OCI-LY3 (cell line): ENCODE data around the gene ATP2A3.

Experiments
- EZH2phosphoT487 ChIP-seq: fragments of 200-600 bp; shearing (Covaris generic); IDR thresholded peaks from 2 replicates; pipeline ENCODE4 v1.6.1; 2018; ENCODE audit warnings: antibody characterized with exemption, mixed run types, low read depth
- TF ChIP-seq, protein P1 (sequence below): fragments of 200-600, 300-600 bp; sonication (generic); IDR thresholded peaks from 2 replicates; pipeline ENCODE4 v1.5.1; 2014; ENCODE audit warnings: antibody characterized with exemption, low read length, low read depth

GRCh38 chr17:3882276-3882675 is 82.0 kb downstream of the ATP2A3 start:
- TF ChIP-seq, protein P1, sequence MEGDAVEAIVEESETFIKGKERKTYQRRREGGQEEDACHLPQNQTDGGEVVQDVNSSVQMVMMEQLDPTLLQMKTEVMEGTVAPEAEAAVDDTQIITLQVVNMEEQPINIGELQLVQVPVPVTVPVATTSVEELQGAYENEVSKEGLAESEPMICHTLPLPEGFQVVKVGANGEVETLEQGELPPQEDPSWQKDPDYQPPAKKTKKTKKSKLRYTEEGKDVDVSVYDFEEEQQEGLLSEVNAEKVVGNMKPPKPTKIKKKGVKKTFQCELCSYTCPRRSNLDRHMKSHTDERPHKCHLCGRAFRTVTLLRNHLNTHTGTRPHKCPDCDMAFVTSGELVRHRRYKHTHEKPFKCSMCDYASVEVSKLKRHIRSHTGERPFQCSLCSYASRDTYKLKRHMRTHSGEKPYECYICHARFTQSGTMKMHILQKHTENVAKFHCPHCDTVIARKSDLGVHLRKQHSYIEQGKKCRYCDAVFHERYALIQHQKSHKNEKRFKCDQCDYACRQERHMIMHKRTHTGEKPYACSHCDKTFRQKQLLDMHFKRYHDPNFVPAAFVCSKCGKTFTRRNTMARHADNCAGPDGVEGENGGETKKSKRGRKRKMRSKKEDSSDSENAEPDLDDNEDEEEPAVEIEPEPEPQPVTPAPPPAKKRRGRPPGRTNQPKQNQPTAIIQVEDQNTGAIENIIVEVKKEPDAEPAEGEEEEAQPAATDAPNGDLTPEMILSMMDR, result no peak
- no peak for TF ChIP-seq EZH2phosphoT487
